NCI-H146 treated with DMSO at 0.1 percent for 48 hours (cell line): ENCODE data around the gene CMA1.
"Not testable (repeated sequence)": the region's sequence is repeated elsewhere in the genome, so short reads cannot be mapped to it uniquely, and the experiment has no call there.

Source experiments
- DNase-seq: peaks from one replicate; lab custom pipeline; 2025; ENCODE audit not compliant: unreplicated experiment; lab: John Stamatoyannopoulos, UW

CMA1 gene

GRCh38 chr14:24470450-24470849 lies 37.6 kb downstream of the CMA1 start:
- DNase-seq, result not testable (repeated sequence)

GRCh38 chr14:24465805-24466204 lies 42.3 kb downstream of the CMA1 start:
- DNase-seq, result no peak

- DNase-seq, result no peak
Observed at GRCh38 chr14:24465368-24465767, 42.7 kb downstream of the CMA1 start.

- no peak for DNase-seq
Observed at GRCh38 chr14:24463884-24464785, 43.9 kb downstream of the CMA1 start.

- DNase-seq, result no peak
Observed at GRCh38 chr14:24463017-24463883, 44.8 kb downstream of the CMA1 start.

- DNase-seq, result no peak
Observed at GRCh38 chr14:24461336-24461735, 46.7 kb downstream of the CMA1 start.

GRCh38 chr14:24459331-24459730 lies 48.7 kb downstream of the CMA1 start:
- DNase-seq, result no peak

GRCh38 chr14:24458736-24459135 lies 49.3 kb downstream of the CMA1 start:
- no peak for DNase-seq

GRCh38 chr14:24456980-24457379 lies 51.1 kb downstream of the CMA1 start:
- DNase-seq, result no peak
